ENCODE measurements around the gene STARD3NL. TPM values are rescaled to one million over a fixed set of nuclear protein-coding genes. Genes with fewer than 3 reads are reported as not detected.
"Not testable (repeated sequence)": the region's sequence is repeated elsewhere in the genome, so short reads cannot be mapped to it uniquely, and the experiment has no call there.

STARD3NL gene
- total and polyA plus RNA-seq, 2 donors from 2014 or later, result 41.0 to 47.9 TPM

DNA sequence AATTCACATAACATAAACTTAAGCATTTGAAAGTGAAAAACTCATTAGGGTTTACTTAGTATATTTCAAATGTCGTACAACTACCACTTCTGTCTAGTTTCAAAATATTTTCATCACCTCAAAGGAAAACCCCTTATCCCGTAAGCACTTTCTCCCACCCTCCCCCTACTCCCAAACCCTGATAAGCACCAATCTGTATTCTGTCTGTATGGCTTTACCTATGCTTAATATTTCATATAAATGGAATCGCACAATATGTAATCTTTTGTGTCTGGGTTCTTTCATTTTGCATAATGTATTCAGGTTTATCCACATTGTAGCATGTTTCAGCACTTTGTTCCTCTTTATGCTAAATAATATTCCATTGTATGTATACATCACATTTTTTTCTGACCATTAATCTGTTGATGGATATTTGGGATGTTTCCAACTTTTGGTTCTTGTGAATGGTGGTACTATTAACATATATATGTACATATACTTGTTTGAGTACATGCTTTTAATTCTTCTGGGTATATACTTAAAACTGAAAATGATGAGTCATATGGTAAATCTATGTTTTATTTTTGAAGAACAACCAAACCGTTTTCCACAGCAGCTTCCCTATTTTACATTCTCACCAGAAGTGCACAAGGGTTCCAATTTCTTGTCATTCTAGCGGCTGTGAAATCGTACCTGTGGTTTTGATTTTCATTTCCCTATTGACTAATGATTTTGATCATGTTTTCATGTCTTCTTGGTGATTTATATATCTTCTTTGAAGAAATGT, 6.2 kb upstream of the STARD3NL start:
- no peak overlapping the region for H3K4me3 ChIP-seq (ENCODE audit: low read length in 3 of 3)
- no peaks in the 10 kb centered on the region for H3K27me3 ChIP-seq (ENCODE audit: control insufficient read depth, insufficient read depth, low read length)
- H3K4me1 ChIP-seq (ENCODE audit: control insufficient read depth in 2 of 3, insufficient read depth in 2 of 3, low read depth in 1 of 3, low read length in 3 of 3), result no peaks in the 10 kb centered on the region
- H3K27ac ChIP-seq (ENCODE audit: low read depth in 2 of 2, low read length in 2 of 2), result no peak overlapping the region
- TF ChIP-seq CTCF (IDR thresholded peaks at IDR 0.05; ENCODE audit: borderline replicate concordance, extremely low read depth, insufficient read depth), result no peak
- FAIRE-seq, result no peak
- no peak overlapping the region for H3K9ac ChIP-seq (ENCODE audit: low read length in 3 of 3)
- H3K9me3 ChIP-seq (ENCODE audit: control insufficient read depth in 2 of 3, insufficient read depth in 1 of 3, low read length in 3 of 3), result no peaks in the 10 kb centered on the region
- no peaks in the 10 kb centered on the region for H3K36me3 ChIP-seq (ENCODE audit: control insufficient read depth in 2 of 3, insufficient read depth in 3 of 3, low read length in 3 of 3)
- intact Hi-C loops (cut with DNase I), result no loop called here
- DNase-seq, result no peak

GRCh38 chr7:38175547-38175946, 2.5 kb upstream of the STARD3NL start:
- H3K9ac ChIP-seq (ENCODE audit: low read length in 3 of 3); DNase-seq; H3K4me3 ChIP-seq (ENCODE audit: low read length in 3 of 3); intact Hi-C loops (cut with DNase I); H3K36me3 ChIP-seq (ENCODE audit: control insufficient read depth in 2 of 3, insufficient read depth in 3 of 3, low read length in 3 of 3); H3K27ac ChIP-seq (ENCODE audit: low read depth in 2 of 2, low read length in 2 of 2); FAIRE-seq; H3K9me3 ChIP-seq (ENCODE audit: control insufficient read depth in 2 of 3, insufficient read depth in 1 of 3, low read length in 3 of 3); H3K27me3 ChIP-seq (ENCODE audit: control insufficient read depth, insufficient read depth, low read length): not testable (repeated sequence)
- peaks cover 0 to 13% (median 8%) of the 10 kb centered on the region in 3 donors for H3K4me1 ChIP-seq (ENCODE audit: control insufficient read depth in 2 of 3, insufficient read depth in 2 of 3, low read depth in 1 of 3, low read length in 3 of 3)

DNA sequence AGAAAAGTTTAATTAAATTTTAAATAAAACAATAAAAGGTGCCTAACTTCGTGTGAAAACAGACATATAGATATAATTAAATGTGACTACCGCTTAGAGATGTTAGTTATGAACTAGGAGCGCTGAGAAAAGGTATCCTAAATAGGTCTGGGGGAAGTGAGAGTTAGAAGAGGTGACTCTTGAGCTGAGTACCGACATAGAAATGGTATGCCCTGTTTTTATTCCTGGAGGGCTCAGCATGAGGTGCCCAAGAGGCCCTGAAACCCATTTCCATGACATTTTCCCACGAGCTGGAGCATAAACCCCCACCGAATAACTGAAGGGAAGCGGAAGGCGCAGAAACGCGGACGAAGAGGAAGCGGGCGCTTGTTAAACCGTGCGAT, 433 bp upstream of the STARD3NL start:
- FAIRE-seq (no peak), DNase-seq (no peak)
- no peaks in the 10 kb centered on the region for H3K9me3 ChIP-seq (ENCODE audit: control insufficient read depth in 2 of 3, insufficient read depth in 1 of 3, low read length in 3 of 3)
- H3K4me3 ChIP-seq (ENCODE audit: low read length in 3 of 3), result peak overlapping the region; percentile 90 to 96 (median 94)
- peak overlapping the region; percentile 74 to 89 (median 78) for H3K9ac ChIP-seq (ENCODE audit: low read length in 3 of 3)
- H3K27me3 ChIP-seq (ENCODE audit: control insufficient read depth, insufficient read depth, low read length), result no peaks in the 10 kb centered on the region
- intact Hi-C loops (cut with DNase I), result no loop called here
- H3K27ac ChIP-seq (ENCODE audit: low read depth in 2 of 2, low read length in 2 of 2), result peak overlapping the region; percentile 73 to 91
- H3K36me3 ChIP-seq (ENCODE audit: control insufficient read depth in 2 of 3, insufficient read depth in 3 of 3, low read length in 3 of 3), result no peaks in the 10 kb centered on the region
- TF ChIP-seq CTCF (IDR thresholded peaks at IDR 0.05; ENCODE audit: borderline replicate concordance, extremely low read depth, insufficient read depth), result no peak
- peaks cover 0 to 13% (median 8%) of the 10 kb centered on the region in 3 donors for H3K4me1 ChIP-seq (ENCODE audit: control insufficient read depth in 2 of 3, insufficient read depth in 2 of 3, low read depth in 1 of 3, low read length in 3 of 3)

- peaks cover 0 to 13% (median 8%) of the 10 kb centered on the region in 3 donors for H3K4me1 ChIP-seq (ENCODE audit: control insufficient read depth in 2 of 3, insufficient read depth in 2 of 3, low read depth in 1 of 3, low read length in 3 of 3)
- peak overlapping the region; percentile 71 to 77 for H3K27ac ChIP-seq (ENCODE audit: low read depth in 2 of 2, low read length in 2 of 2)
- no peaks in the 10 kb centered on the region for H3K9me3 ChIP-seq (ENCODE audit: control insufficient read depth in 2 of 3, insufficient read depth in 1 of 3, low read length in 3 of 3)
- DNase-seq (peak in 1 of 5 donors; percentile 81), FAIRE-seq (no peak)
- H3K36me3 ChIP-seq (ENCODE audit: control insufficient read depth in 2 of 3, insufficient read depth in 3 of 3, low read length in 3 of 3), result no peaks in the 10 kb centered on the region
- peak overlapping the region; percentile 90 to 96 (median 94) for H3K4me3 ChIP-seq (ENCODE audit: low read length in 3 of 3)
- no peaks in the 10 kb centered on the region for H3K27me3 ChIP-seq (ENCODE audit: control insufficient read depth, insufficient read depth, low read length)
- intact Hi-C loops (cut with DNase I), result no loop called here
- no peak for TF ChIP-seq CTCF (IDR thresholded peaks at IDR 0.05; ENCODE audit: borderline replicate concordance, extremely low read depth, insufficient read depth)
- H3K9ac ChIP-seq (ENCODE audit: low read length in 3 of 3), result peak overlapping the region; percentile 20 to 86 (median 80)
These were observed 775 bp downstream of the STARD3NL start for GRCh38 chr7:38178695-38179344.
